SK-N-SH (cell line): ENCODE results near the gene KNCN. TPM values are rescaled to one million over a fixed set of nuclear protein-coding genes. Genes with fewer than 3 reads are reported as not detected.

Source experiments
- CTCF ChIA-PET: fragments of 300-600, 350-600 bp; formaldehyde crosslinking; extraction: SDS; loops from one replicate; lab custom pipeline; 2021; lab: Yijun Ruan, JAX
- POLR2A ChIA-PET: fragments of 350-600 bp; sonication (Branson Sonifier 250); formaldehyde crosslinking; extraction: SDS; loops from one replicate; lab custom pipeline; 2020; ENCODE audit warnings: antibody characterized with exemption, inconsistent platforms; lab: Yijun Ruan, JAX
- DNase-seq: peaks from one replicate; pipeline ENCODE4 v3.0.0; 2012
- H2AFZ ChIP-seq: fragments of 200-600 bp; sonication (generic); 2 replicates; pipeline ENCODE4 v1.8.1; 2016; ENCODE audit warnings: antibody characterized with exemption, mild to moderate bottlenecking, low read depth
- H3F3A ChIP-seq: fragments of 200-600 bp; sonication (generic); replicated peaks from 2 replicates; pipeline ENCODE3; 2016; ENCODE audit warnings: antibody characterized with exemption, mild to moderate bottlenecking; ENCODE audit not compliant: insufficient read depth
- H3K27ac ChIP-seq, 2 experiments: fragments of 200-500 bp in 1 of 2; fragments of 200-600 bp in 1 of 2; sonication (Bioruptor generic) in 1 of 2; sonication (generic), shearing (Covaris generic) in 1 of 2; 2 replicates each; pipeline versions ENCODE4 v1.5.1 to v1.6.1; 2014 to 2016; ENCODE audit warnings: low read depth in 2 of 2, inconsistent platforms in 1 of 2, low read length in 1 of 2, mild to moderate bottlenecking in 1 of 2, mixed read lengths in 1 of 2
- H3K27me3 ChIP-seq: fragments of 200-600 bp; sonication (generic), shearing (Covaris generic); 2 replicates; pipeline ENCODE4 v1.6.1; 2016; ENCODE audit warnings: mixed run types; ENCODE audit not compliant: insufficient read depth
- H3K36me3 ChIP-seq, 2 experiments: fragments of 200-500 bp in 1 of 2; fragments of 200-600 bp in 1 of 2; sonication (Bioruptor generic) in 1 of 2; sonication (generic) in 1 of 2; replicated peaks in 1 of 2; 2 replicates each; pipeline versions ENCODE3 to v1.5.1; 2014 to 2016; ENCODE audit warnings: low read length in 1 of 2, mild to moderate bottlenecking in 1 of 2; ENCODE audit not compliant: insufficient read depth in 2 of 2, control insufficient read depth in 1 of 2
- H3K4me1 ChIP-seq, 2 experiments: fragments of 200-500 bp in 1 of 2; fragments of 200-600 bp in 1 of 2; sonication (Bioruptor generic) in 1 of 2; sonication (generic), shearing (Covaris generic) in 1 of 2; 2 replicates each; pipeline versions ENCODE4 v1.5.1 to v1.6.1; 2014 to 2016; ENCODE audit warnings: low read depth in 1 of 2, low read length in 1 of 2, mixed run types in 1 of 2; ENCODE audit not compliant: insufficient read depth in 2 of 2, control insufficient read depth in 1 of 2
- H3K4me2 ChIP-seq: fragments of 200-600 bp; sonication (generic), shearing (Covaris generic); 2 replicates; pipeline ENCODE4 v1.6.1; 2017; ENCODE audit warnings: mixed run types
- H3K4me3 ChIP-seq, 2 experiments: fragments of 200-500 bp in 1 of 2; fragments of 200-600 bp in 1 of 2; sonication (Bioruptor generic) in 1 of 2; sonication (generic), shearing (Covaris generic) in 1 of 2; 2 replicates each; pipeline versions ENCODE4 v1.5.1 to v1.8.1; 2014 to 2016; ENCODE audit warnings: low read depth in 2 of 2, inconsistent platforms in 1 of 2, low read length in 1 of 2, mild to moderate bottlenecking in 1 of 2, mixed read lengths in 1 of 2, moderate library complexity in 1 of 2
- H3K79me2 ChIP-seq: fragments of 200-600 bp; sonication (generic); 2 replicates; pipeline ENCODE4 v1.8.1; 2017; ENCODE audit warnings: mild to moderate bottlenecking; ENCODE audit not compliant: insufficient read depth
- H3K9ac ChIP-seq: fragments of 200-600 bp; sonication (generic); 2 replicates; pipeline ENCODE4 v1.6.1; 2017; ENCODE audit warnings: mixed run types
- H3K9me2 ChIP-seq: fragments of 200-600 bp; sonication (generic); 2 replicates; pipeline ENCODE4 v1.6.1; 2017; ENCODE audit warnings: mixed run types
- H3K9me3 ChIP-seq: fragments of 200-600 bp; sonication (generic); 2 replicates; pipeline ENCODE4 v1.6.1; 2017; ENCODE audit warnings: mixed run types, mild to moderate bottlenecking, moderate library complexity
- H4K20me1 ChIP-seq: fragments of 200-600 bp; sonication (generic); 2 replicates; pipeline ENCODE4 v1.6.1; 2017; ENCODE audit warnings: mild to moderate bottlenecking, mixed run types; ENCODE audit not compliant: insufficient read depth
- EP300 ChIP-seq, 2 experiments: IDR thresholded peaks; 2 replicates each; pipeline versions ENCODE4 v1.4.0 to v1.6.1; 2012; ENCODE audit warnings: borderline replicate concordance in 1 of 2, low read depth in 1 of 2, low read length in 1 of 2
- FOSL2 ChIP-seq: IDR thresholded peaks from 2 replicates; pipeline ENCODE4 v1.4.0; 2012; ENCODE audit warnings: low read depth, mild to moderate bottlenecking, moderate library complexity, borderline replicate concordance
- FOXJ3 ChIP-seq: sonication (generic); formaldehyde crosslinking; IDR thresholded peaks from 2 replicates; pipeline ENCODE4 v1.5.1; 2020; ENCODE audit warnings: mild to moderate bottlenecking, missing genetic modification reagents
- FOXM1 ChIP-seq: IDR thresholded peaks from 2 replicates; pipeline ENCODE4 v1.4.0; 2012; ENCODE audit warnings: low read depth, mild to moderate bottlenecking
- GATA2 ChIP-seq: sonication (generic); formaldehyde crosslinking; IDR thresholded peaks from 2 replicates; pipeline ENCODE4 v1.5.0; 2020; ENCODE audit warnings: mild to moderate bottlenecking, missing genetic modification reagents
- JUND ChIP-seq: IDR thresholded peaks from 2 replicates; pipeline ENCODE4 v1.4.0; 2012
- MEF2A ChIP-seq: IDR thresholded peaks from 2 replicates; pipeline ENCODE4 v1.4.0; 2012; ENCODE audit warnings: low read depth, borderline replicate concordance
- MXI1 ChIP-seq: IDR thresholded peaks from 2 replicates; pipeline ENCODE4 v1.6.1; 2012; ENCODE audit warnings: mild to moderate bottlenecking, low read depth, low read length, improper control_type of control experiment
- NFIC ChIP-seq: IDR thresholded peaks from 2 replicates; pipeline ENCODE4 v1.4.0; 2012; ENCODE audit warnings: borderline replicate concordance
- RCOR1 ChIP-seq: fragments of 150-350 bp; IDR thresholded peaks from 2 replicates; pipeline ENCODE4 v1.6.1; 2017; ENCODE audit warnings: antibody characterized with exemption, low read length
- RFX5 ChIP-seq: IDR thresholded peaks from 2 replicates; pipeline ENCODE4 v1.6.1; 2012; ENCODE audit warnings: mild to moderate bottlenecking, improper control_type of control experiment, low read length
- RXRA ChIP-seq: IDR thresholded peaks from 2 replicates; pipeline ENCODE4 v1.4.0; 2012; ENCODE audit warnings: low read depth, mild to moderate bottlenecking, borderline replicate concordance
- SMC3 ChIP-seq: IDR thresholded peaks from 2 replicates; pipeline ENCODE4 v1.6.1; 2012; ENCODE audit warnings: low read depth, low read length, improper control_type of control experiment
- TEAD4 ChIP-seq: IDR thresholded peaks from 2 replicates; pipeline ENCODE4 v1.4.0; 2012; ENCODE audit warnings: mild to moderate bottlenecking, borderline replicate concordance; ENCODE audit not compliant: insufficient read depth
- WGBS: methylation state at CpG from one replicate; pipeline ENCODE4 v1.1.6; 2017; ENCODE audit warnings: low lambda C conversion rate; 5-methylcytosine and 5-hydroxymethylcytosine counted together
- polyA plus RNA-seq, 3 experiments: library from polyadenylated mRNA; depleted of rRNA; stranded (reverse); fragments of >200 nt; gene quantifications; 2 replicates each; pipeline ENCODE4 v1.2.3, GENCODE V29; 2012

Gene KNCN
- polyA plus RNA-seq, 1 of the 3 experiments (the other 2 are of a cell fraction), result not detected

DNA sequence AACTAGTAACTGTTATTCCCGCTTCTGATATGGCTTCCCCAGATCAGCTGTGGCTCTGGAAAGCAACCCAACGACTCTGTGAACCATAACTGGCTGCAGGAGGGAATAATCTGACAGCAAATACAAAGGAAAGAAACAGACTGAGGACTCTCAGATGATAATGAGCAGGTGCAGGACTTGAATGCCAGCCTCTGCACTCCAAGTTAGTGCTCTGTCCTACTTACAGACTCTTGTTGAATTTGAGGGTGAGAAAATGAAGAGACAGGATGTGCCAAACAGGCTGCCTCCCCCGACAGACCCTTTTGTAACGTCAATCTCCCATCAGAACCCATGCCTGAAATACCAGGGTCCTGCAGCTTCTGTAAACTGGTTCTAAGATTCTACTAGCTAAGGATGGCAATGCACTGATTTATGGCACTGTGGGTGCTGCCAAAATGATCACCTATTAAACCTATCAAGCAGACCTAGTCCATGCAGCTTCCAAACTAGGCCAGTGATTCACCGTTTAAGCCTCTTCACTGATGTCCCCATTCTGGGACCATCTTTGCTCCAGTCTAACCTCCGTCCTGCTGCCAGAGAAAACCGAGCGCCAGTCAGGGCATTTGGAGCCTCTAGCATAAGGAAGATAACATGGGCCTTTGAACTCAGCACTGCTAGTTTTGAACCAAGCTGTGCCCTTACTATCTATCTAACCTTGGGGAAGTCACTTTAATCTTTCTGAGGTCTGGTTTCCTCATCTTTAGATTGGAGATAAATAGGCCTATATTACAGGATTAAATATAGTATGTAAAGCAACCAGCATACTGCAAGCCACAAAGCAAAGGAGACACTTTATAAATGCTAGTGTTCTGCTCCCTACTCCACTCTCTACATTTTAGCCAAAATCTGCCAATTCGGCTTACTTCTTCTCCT is 47.9 kb upstream of the KNCN start:
- 81% methylated on average over 7 of the region's 9 CpGs for WGBS
- Histone ChIP-seq H3K9me2 (no peaks in the 10 kb centered on the region), H3K79me2 (no peaks in the 10 kb centered on the region), H3K27me3 (no peaks in the 10 kb centered on the region), H4K20me1 (no peaks in the 10 kb centered on the region), H2AFZ (no peak overlapping the region), H3K9ac (no peak overlapping the region), H3K4me3 (no peak overlapping the region), H3K4me1 (peaks cover 0 to 7% of the 10 kb centered on the region in 2 experiments; a peak in 1 of 4 replicates), H3K9me3 (no peaks in the 10 kb centered on the region), H3K27ac (no peak overlapping the region), H3K36me3 (no peaks in the 10 kb centered on the region), H3K4me2 (no peak overlapping the region), H3F3A (no peaks in the 10 kb centered on the region)
- POLR2A ChIA-PET, result no interaction called here
- no peak for TF ChIP-seq RFX5
- TF ChIP-seq JUND, result no peak
- no peak for TF ChIP-seq RCOR1
- no peak for TF ChIP-seq FOSL2
- TF ChIP-seq TEAD4, result no peak
- no peak for TF ChIP-seq RXRA
- TF ChIP-seq NFIC, result no peak
- no peak for TF ChIP-seq FOXJ3 (CRISPR knock-in tag)
- TF ChIP-seq SMC3, result no peak
- TF ChIP-seq EP300 (IDR thresholded peaks at IDR 0.05; ENCODE audit: borderline replicate concordance in 1 of 2, low read depth in 1 of 2, low read length in 1 of 2), result no peak
- no peak for TF ChIP-seq MXI1
- CTCF ChIA-PET, result interaction anchor here (1.4 kb wide), 1 partner anchor 19 kb away, joined by 4 read pairs; no protein-coding TSS in a partner anchor
- DNase-seq, result no peak

DNA sequence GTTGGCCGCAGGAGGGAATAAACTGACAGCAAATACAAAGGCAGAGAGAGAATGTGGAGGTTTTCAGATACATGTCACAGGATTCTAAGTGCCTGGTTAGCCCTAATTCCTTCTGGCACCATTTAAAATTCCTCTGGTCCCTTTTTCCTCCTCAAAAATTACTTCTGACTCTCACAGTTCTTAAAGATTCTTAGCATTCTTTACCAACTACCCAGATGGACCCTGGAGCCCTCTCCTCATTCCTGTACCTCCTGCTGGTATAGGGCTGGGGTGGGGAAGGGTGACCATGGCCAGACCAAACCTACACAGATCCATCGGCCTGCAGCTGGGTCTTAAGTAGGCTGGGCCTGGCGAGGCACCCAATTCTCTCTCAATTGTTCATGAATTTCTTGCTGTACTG is 45.4 kb upstream of the KNCN start:
- no peak overlapping the region for H3K9ac ChIP-seq
- no peaks in the 10 kb centered on the region for H3K27me3 ChIP-seq
- H3K27ac ChIP-seq, result no peak overlapping the region
- DNase-seq, result no peak
- no peaks in the 10 kb centered on the region for H3F3A ChIP-seq
- H3K9me2 ChIP-seq, result no peaks in the 10 kb centered on the region
- H3K4me2 ChIP-seq, result no peak overlapping the region
- WGBS, result 100% methylated on average over 3 of the region's 3 CpGs
- no peaks in the 10 kb centered on the region for H3K9me3 ChIP-seq
- POLR2A ChIA-PET, result no interaction called here
- CTCF ChIA-PET, result no interaction called here
- H3K36me3 ChIP-seq, result peaks cover 0 to 11% of the 10 kb centered on the region in 2 experiments
- no peaks in the 10 kb centered on the region for H4K20me1 ChIP-seq
- no peaks in the 10 kb centered on the region for H3K4me1 ChIP-seq
- no peaks in the 10 kb centered on the region for H3K79me2 ChIP-seq
- H2AFZ ChIP-seq, result no peak overlapping the region
- no peak overlapping the region for H3K4me3 ChIP-seq
- TF ChIP-seq MEF2A, result no peak
- TF ChIP-seq RXRA, result no peak
- TF ChIP-seq FOXM1, result no peak
- TF ChIP-seq GATA2, result no peak
- TF ChIP-seq, all 33 proteins: peak for 0
